Peyer's patch (tissue), 4 donors: ENCODE results near the gene SRXN1. TPM values are rescaled to one million over a fixed set of nuclear protein-coding genes. Genes with fewer than 3 reads are reported as not detected.
A peak's percentile ranks its signal among the peaks of the same experiment; 100 is the strongest.

Source experiments
- DNase-seq, 3 donors: peaks; one replicate each; pipeline ENCODE4 v3.0.0-alpha.2; 2017 to 2019
- H3K27ac ChIP-seq, 4 donors: fragments of 200-600 bp; sonication (generic); one replicate each; pipeline ENCODE4 v1.5.1; 2016 to 2019
- H3K27me3 ChIP-seq, 2 donors: fragments of 200-600 bp; sonication (generic); one replicate each; pipeline ENCODE4 v1.5.1; 2019
- H3K36me3 ChIP-seq, 3 donors: fragments of 200-600 bp; sonication (generic); one replicate each; pipeline ENCODE4 v1.5.1; 2016 to 2019
- H3K4me1 ChIP-seq, 4 donors: fragments of 200-600 bp; sonication (generic); one replicate each; pipeline ENCODE4 v1.5.1; 2016 to 2019
- H3K4me3 ChIP-seq, 4 donors: fragments of 200-600 bp; sonication (generic); 1 replicate in 3 of 4; 2 replicates in 1 of 4; pipeline ENCODE4 v1.5.1; 2016 to 2019; ENCODE audit warnings: mild to moderate bottlenecking in 1 of 4
- H3K9me3 ChIP-seq, 4 donors: fragments of 200-600 bp; sonication (generic); one replicate each; pipeline ENCODE4 v1.5.1; 2016 to 2019; ENCODE audit warnings: mild to moderate bottlenecking in 1 of 4
- POLR2A ChIP-seq, 2 donors: fragments of 450-650 bp; IDR thresholded peaks; one replicate each; pipeline ENCODE4 v1.5.1; 2017; ENCODE audit warnings: antibody characterized with exemption in 2 of 2, mild to moderate bottlenecking in 2 of 2, moderate library complexity in 2 of 2
- total RNA-seq, 4 donors: library from RNA; depleted of rRNA; stranded (reverse); fragments of >200 nt; gene quantifications; one replicate each; pipeline ENCODE4 v1.1.0, GENCODE V29; 2016
- TF ChIP-seq, protein P1 (sequence below), 6 experiments: fragments of 450-650 bp in 4 of 6; fragments of 200-600 bp in 2 of 6; sonication (generic) in 1 of 6; IDR thresholded peaks; one replicate each; pipeline ENCODE4 v1.5.1; 2017 to 2019; ENCODE audit warnings: antibody characterized with exemption in 6 of 6, mild to moderate bottlenecking in 3 of 6, moderate library complexity in 1 of 6

The SRXN1 gene
- total RNA-seq, 4 donors from 2014 or later: 15.0 to 83.0 (median 29.9) TPM

DNA sequence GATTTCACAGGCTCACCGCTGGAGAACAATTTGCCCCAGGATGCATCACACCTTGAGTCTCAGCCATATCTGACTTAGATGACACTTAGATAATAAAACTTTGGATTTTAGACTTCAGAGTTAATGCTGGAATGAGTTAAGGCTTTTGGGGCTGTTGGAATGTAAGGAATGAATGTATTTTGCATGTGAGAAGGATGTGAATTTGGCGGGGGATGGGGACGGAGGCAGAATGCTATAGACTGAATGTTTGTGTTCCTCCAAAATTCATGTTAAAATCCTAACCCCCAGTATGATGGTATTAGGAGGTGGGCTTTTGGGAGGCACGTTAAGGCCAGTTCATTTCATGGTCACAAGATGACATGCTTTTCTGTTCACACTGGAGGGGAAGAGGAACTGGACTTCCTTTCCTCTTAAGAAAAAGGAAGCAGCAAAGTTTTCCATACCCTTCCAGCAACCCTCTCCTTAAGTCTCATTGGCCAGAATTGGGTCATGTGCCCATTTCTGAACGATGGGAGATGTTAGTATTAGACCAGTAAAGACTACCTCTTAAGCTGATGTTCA lies 5.8 kb upstream of the SRXN1 start:
- H3K9me3 ChIP-seq: no peaks in the 10 kb centered on the region
- TF ChIP-seq POLR2A (IDR thresholded peaks at IDR 0.05): no peak
- TF ChIP-seq, protein P1, sequence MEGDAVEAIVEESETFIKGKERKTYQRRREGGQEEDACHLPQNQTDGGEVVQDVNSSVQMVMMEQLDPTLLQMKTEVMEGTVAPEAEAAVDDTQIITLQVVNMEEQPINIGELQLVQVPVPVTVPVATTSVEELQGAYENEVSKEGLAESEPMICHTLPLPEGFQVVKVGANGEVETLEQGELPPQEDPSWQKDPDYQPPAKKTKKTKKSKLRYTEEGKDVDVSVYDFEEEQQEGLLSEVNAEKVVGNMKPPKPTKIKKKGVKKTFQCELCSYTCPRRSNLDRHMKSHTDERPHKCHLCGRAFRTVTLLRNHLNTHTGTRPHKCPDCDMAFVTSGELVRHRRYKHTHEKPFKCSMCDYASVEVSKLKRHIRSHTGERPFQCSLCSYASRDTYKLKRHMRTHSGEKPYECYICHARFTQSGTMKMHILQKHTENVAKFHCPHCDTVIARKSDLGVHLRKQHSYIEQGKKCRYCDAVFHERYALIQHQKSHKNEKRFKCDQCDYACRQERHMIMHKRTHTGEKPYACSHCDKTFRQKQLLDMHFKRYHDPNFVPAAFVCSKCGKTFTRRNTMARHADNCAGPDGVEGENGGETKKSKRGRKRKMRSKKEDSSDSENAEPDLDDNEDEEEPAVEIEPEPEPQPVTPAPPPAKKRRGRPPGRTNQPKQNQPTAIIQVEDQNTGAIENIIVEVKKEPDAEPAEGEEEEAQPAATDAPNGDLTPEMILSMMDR (IDR thresholded peaks at IDR 0.05): no peak
- H3K27me3 ChIP-seq: peaks cover 0 to 22% of the 10 kb centered on the region in 2 donors

DNA sequence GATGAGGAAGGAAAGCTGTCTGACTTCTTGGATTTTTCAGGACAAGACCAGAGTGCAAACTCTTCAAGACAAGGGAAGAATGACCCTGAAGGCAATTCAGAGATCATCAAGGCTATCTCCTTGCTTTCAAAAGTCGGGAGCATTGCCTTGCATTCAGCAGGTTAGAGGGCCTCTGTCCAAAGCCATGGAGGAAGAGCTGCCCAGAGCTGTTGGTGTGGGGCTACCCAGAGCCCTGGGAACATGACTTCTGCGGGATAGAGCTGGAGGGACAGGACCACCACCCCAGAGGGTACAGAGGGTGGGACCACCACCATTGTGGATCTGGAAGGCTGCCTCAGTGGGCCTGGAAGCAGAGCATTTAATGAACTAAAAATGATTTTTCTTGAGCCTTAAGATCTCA lies 5.2 kb upstream of the SRXN1 start:
- TF ChIP-seq, protein P1 (IDR thresholded peaks at IDR 0.05): no peak
- TF ChIP-seq POLR2A (IDR thresholded peaks at IDR 0.05): no peak
- peaks cover 0 to 5% (median 2%) of the 10 kb centered on the region in 4 donors for H3K4me1 ChIP-seq
- peaks cover 0 to 18% of the 10 kb centered on the region in 2 donors for H3K27me3 ChIP-seq
- no peaks in the 10 kb centered on the region for H3K36me3 ChIP-seq
- no peak for DNase-seq
- no peak overlapping the region for H3K27ac ChIP-seq
- no peak overlapping the region for H3K4me3 ChIP-seq
- H3K9me3 ChIP-seq: no peaks in the 10 kb centered on the region

More for the DNA sequence above, 5.8 kb upstream of the SRXN1 start:
- no peak overlapping the region for H3K4me3 ChIP-seq
- DNase-seq: no peak
- no peak overlapping the region for H3K27ac ChIP-seq
- H3K36me3 ChIP-seq: no peaks in the 10 kb centered on the region
- peaks cover 0 to 5% (median 3%) of the 10 kb centered on the region in 4 donors for H3K4me1 ChIP-seq

DNA sequence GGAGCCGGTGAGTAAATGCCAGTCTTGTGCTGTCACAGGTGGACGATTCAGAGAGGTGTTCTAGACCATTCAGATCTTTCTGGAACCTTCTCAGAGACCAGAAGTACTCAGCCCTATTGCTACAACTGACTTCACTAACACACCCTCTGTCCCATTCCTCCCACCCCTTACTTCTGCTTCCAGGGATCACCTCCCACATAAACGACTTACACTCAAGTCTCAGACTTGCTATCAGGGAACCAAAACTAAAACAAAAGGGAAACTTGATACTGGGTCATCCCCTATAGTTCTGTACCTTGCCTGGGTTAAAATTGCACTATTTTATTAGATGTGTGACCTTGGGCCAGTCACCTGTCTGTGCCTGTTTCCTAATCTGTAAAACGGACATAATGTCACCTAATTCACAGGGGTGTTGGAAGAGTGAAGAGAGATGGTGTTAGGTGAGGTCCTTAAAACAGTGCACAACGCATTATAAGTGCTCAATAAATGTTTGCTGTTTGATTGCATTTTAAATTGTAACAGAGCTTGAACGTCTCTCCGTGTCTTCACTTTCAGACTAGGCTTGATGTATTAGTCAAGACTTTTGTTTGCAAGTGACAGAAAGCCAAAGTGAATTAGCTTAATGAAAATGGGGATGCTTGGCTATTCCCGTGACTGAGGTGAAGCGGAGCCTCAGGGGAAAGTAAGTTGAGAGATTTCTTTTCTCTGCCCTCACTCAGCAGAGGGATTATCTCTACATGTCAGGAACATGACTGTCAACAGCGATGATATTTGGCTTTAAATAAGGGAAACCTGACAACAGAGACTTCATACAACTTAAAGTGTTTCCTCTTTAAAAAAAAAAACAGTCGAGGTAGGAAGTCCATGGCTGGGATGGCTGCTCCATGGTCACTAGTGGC lies 3.0 kb upstream of the SRXN1 start:
- no peak for DNase-seq
- Histone ChIP-seq H3K27me3 (no peaks in the 10 kb centered on the region), H3K9me3 (no peaks in the 10 kb centered on the region), H3K4me3 (no peak overlapping the region), H3K4me1 (peaks cover 0 to 14% (median 7%) of the 10 kb centered on the region in 4 donors), H3K27ac (no peak overlapping the region), H3K36me3 (no peaks in the 10 kb centered on the region)
- TF ChIP-seq, protein P1 (IDR thresholded peaks at IDR 0.05): no peak
- no peak for TF ChIP-seq POLR2A (IDR thresholded peaks at IDR 0.05)

- Histone ChIP-seq H3K9me3 (no peaks in the 10 kb centered on the region), H3K36me3 (peaks cover 0 to 7% (median 0%) of the 10 kb centered on the region in 3 donors), H3K4me3 (no peak overlapping the region), H3K4me1 (peaks cover 0 to 14% (median 7%) of the 10 kb centered on the region in 4 donors), H3K27me3 (no peaks in the 10 kb centered on the region), H3K27ac (no peak overlapping the region)
- TF ChIP-seq, protein P1 (IDR thresholded peaks at IDR 0.05): no peak
- no peak for TF ChIP-seq POLR2A (IDR thresholded peaks at IDR 0.05)
- no peak for DNase-seq
These were observed 1.4 kb upstream of the SRXN1 start for GRCh38 chr20:654417-654750.

DNA sequence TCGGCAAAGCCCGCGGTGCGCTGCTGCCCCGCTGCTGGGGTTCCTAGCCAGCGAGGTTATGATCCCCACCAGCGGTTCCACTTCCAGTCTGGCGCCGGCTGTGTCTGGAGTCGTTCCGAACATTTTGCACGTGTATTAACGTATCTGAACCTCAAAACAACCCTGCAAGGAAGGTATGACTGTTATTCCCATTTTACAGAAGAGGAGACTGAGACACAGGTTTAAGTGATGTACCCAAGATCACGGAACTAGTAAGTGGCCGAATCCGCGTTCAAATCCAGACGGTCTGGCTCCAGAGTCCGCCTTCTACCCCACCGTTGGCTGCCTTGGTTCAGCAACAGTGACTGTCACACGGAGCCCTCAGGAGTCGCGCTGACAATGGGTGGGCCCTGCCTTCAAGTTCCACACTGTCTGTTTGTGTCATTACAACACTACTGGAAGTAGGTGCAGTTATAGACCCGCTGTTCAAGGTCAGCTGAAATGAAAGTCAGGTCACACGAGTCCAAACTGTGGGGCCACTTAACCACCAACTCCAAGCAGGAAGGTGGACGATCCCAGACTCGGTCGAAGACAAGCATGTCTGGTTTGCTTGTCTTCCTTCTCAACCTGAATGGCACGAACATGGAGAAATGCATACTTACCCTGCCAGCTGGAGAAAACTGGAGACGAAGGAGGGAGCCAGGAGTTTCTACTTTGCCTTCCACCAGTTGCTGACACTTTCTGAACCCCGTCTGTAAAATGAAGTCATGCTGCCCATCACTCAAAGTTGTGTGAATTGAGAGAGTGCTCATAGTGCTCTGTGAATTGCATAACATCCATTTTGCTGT lies 803 bp upstream of the SRXN1 start:
- no peaks in the 10 kb centered on the region for H3K27me3 ChIP-seq
- H3K4me1 ChIP-seq: peaks cover 0 to 14% (median 7%) of the 10 kb centered on the region in 4 donors
- peak overlapping the region; percentile 67 to 95 (median 84) for H3K27ac ChIP-seq
- no peaks in the 10 kb centered on the region for H3K9me3 ChIP-seq
- H3K4me3 ChIP-seq: peak overlapping the region; percentile 65 to 100 (median 74)
- H3K36me3 ChIP-seq: peaks cover 0 to 8% (median 0%) of the 10 kb centered on the region in 3 donors
- TF ChIP-seq POLR2A (IDR thresholded peaks at IDR 0.05): peak in 1 of 2 donors; percentile 21
- TF ChIP-seq, protein P1 (IDR thresholded peaks at IDR 0.05): no peak
- DNase-seq: no peak
